Omental fat pad (tissue), 4 donors: ENCODE results near the gene HOXB1. TPM values are rescaled to one million over a fixed set of nuclear protein-coding genes. Genes with fewer than 3 reads are reported as not detected.
A peak's percentile ranks its signal among the peaks of the same experiment; 100 is the strongest.
"Not testable (repeated sequence)": the region's sequence is repeated elsewhere in the genome, so short reads cannot be mapped to it uniquely, and the experiment has no call there.

Experiments used
- ATAC-seq: fragments of 150-250 bp; one replicate; pipeline ENCODE4 v1.9.1; 2016; ENCODE audit warnings: mild to moderate bottlenecking, moderate library complexity; ENCODE audit not compliant: low FRiP score
- DNase-seq: peaks from one replicate; pipeline ENCODE4 v3.0.0-alpha.2; 2019; ENCODE audit warnings: low spot score
- CTCF ChIP-seq, 3 donors: fragments of 450-650 bp; IDR thresholded peaks; one replicate each; pipeline ENCODE4 v1.5.1; 2016 to 2017; ENCODE audit warnings: antibody characterized with exemption in 3 of 3, mild to moderate bottlenecking in 3 of 3, moderate library complexity in 2 of 3
- small RNA-seq: library from RNA; depleted of rRNA; stranded (forward); fragments of <200 nt; gene quantifications from one replicate; pipeline ENCODE3, GENCODE V24; 2016
- total RNA-seq, 4 donors: library from RNA; depleted of rRNA; stranded (reverse); fragments of >200 nt; gene quantifications; one replicate each; pipeline ENCODE4 v1.1.0, GENCODE V29; 2016

The HOXB1 gene
- total RNA-seq, 4 donors from 2014 or later: not detected

GRCh38 chr17:48483471-48484131 lies 47.2 kb downstream of the HOXB1 start:
- DNase-seq (no peak), ATAC-seq (peak; percentile 69)
- TF ChIP-seq CTCF (IDR thresholded peaks at IDR 0.05): no peak

DNA sequence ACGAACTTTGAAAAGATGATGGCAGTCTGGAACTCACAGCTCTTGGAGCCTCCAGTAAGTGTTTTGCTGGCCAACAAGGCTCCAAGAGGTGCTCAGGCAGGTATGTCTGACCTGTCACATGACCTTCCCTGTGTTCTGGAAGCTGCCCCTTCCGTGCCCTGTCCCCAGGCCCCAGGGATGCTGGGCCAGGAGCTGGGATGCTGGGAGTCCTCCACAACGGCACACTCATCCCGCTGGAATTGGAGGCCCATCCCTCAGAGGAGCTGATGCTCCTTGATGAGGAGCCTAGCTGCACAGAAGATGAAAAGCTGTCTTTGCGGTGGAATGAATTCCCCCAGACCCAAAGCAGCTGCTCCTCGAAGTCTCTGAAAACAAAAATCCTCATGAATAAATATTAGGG lies 47.8 kb downstream of the HOXB1 start:
- no peak for ATAC-seq
- TF ChIP-seq CTCF (IDR thresholded peaks at IDR 0.05): no peak
- no peak for DNase-seq

- not testable (repeated sequence) for DNase-seq, ATAC-seq
These were observed 48.5 kb downstream of the HOXB1 start for GRCh38 chr17:48482301-48482700.

DNA sequence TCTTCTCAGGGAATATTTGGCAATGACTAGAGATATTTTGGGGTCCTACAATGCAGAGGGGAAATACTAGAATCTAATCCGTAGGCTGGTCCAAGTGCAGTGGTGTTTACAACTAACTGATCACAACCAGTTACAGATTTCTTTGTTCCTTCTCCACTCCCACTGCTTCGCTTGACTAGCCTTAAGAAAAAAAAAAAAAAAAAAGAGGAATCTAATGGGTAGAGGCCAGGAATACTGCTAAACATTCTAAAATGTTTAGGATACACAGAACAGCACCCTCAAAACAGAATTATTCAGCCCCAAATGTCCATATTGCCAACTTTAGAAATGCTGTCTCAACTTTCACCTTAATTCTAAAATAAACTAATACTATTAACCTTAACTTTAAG lies 51.8 kb downstream of the HOXB1 start:
- TF ChIP-seq CTCF (IDR thresholded peaks at IDR 0.05): no peak
- ATAC-seq: no peak
- DNase-seq: no peak

Small RNA genes within 50 kb of the gene (small RNA-seq; reads per million reads assigned to genes)
- gene RF00019: not detected

Other genes starting within 250 kb of the HOXB1 start
- gene SKAP1, start 100.8 kb downstream of the HOXB1 start, total RNA-seq: 1 to 10 TPM in 2 of 4 donors, under 1 TPM in 1, not detected in 1; 0.93 to 1.9 (median 1.1) TPM
- 10 to 100 TPM in 3 of 4 donors, 1 to 10 TPM in 1; 9.7 to 35.2 (median 16.3) TPM for gene HOXB2, start 14.1 kb upstream of the HOXB1 start, total RNA-seq
- 1 to 10 TPM; 1.6 to 8.7 (median 3.4) TPM for gene HOXB4, start 47.3 kb upstream of the HOXB1 start, total RNA-seq
- gene HOXB3, start 59.2 kb upstream of the HOXB1 start, total RNA-seq: 10 to 100 TPM in 2 of 4 donors, 1 to 10 TPM in 2; 4.8 to 30.3 (median 10.6) TPM
- gene HOXB5, start 62.8 kb upstream of the HOXB1 start, total RNA-seq: 1 to 10 TPM in 2 of 4 donors, under 1 TPM in 2; 0.72 to 3.3 (median 1.4) TPM
- gene HOXB6, start 74.0 kb upstream of the HOXB1 start, total RNA-seq: 10 to 100 TPM in 3 of 4 donors, 1 to 10 TPM in 1; 9.2 to 22.7 (median 15.5) TPM
- 10 to 100 TPM in 1 of 4 donors, 1 to 10 TPM in 3; 5.3 to 11.5 (median 8.4) TPM for gene HOXB7, start 80.0 kb upstream of the HOXB1 start, total RNA-seq
- gene HOXB8, start 84.3 kb upstream of the HOXB1 start, total RNA-seq: 1 to 10 TPM; 4.3 to 6.2 (median 5.0) TPM
- gene HOXB9, start 95.3 kb upstream of the HOXB1 start, total RNA-seq: under 1 TPM in 2 of 4 donors, not detected in 2; 0.09 to 0.48 TPM
- not detected for gene PRAC1, start 191.5 kb upstream of the HOXB1 start, total RNA-seq
- gene PRAC2, start 192.2 kb upstream of the HOXB1 start, total RNA-seq: not detected
- gene HOXB13, start 197.7 kb upstream of the HOXB1 start, total RNA-seq: not detected